Natural killer cell (primary cell): ENCODE data around the gene SH3PXD2A. TPM values are rescaled to one million over a fixed set of nuclear protein-coding genes. Genes with fewer than 3 reads are reported as not detected.

ENCODE experiments used
- ATAC-seq, 3 donors: fragments of 150-1000 bp in 2 of 3; fragments of 200-7000 bp in 1 of 3; cut with Tn5 transposase; 1 replicate in 1 of 3; 2 replicates in 2 of 3; pipeline ENCODE4 v1.10.0; 2021; ENCODE audit warnings: mild to moderate bottlenecking in 2 of 3, moderate library complexity in 2 of 3
- DNase-seq, 2 donors: peaks; one replicate each; pipeline versions ENCODE4 v3.0.0 to v3.0.0-alpha.2; 2013 to 2021; ENCODE audit warnings: mixed read lengths in 1 of 2
- H3K27ac ChIP-seq: one replicate; pipeline ENCODE4 v1.5.1; 2013; ENCODE audit warnings: mild to moderate bottlenecking, low read length
- H3K27me3 ChIP-seq: one replicate; pipeline ENCODE4 v1.6.1; 2013; ENCODE audit warnings: low read length; ENCODE audit not compliant: control insufficient read depth, insufficient read depth
- H3K36me3 ChIP-seq: one replicate; pipeline ENCODE4 v1.6.1; 2013; ENCODE audit warnings: low read length; ENCODE audit not compliant: control insufficient read depth, insufficient read depth
- H3K4me1 ChIP-seq: one replicate; pipeline ENCODE4 v1.6.1; 2013; ENCODE audit warnings: low read length; ENCODE audit not compliant: control insufficient read depth, insufficient read depth
- H3K4me3 ChIP-seq: one replicate; pipeline ENCODE4 v1.5.1; 2013; ENCODE audit warnings: low read length
- H3K9me3 ChIP-seq: one replicate; pipeline ENCODE4 v1.6.1; 2013; ENCODE audit warnings: low read length; ENCODE audit not compliant: control insufficient read depth, insufficient read depth
- H3K27ac Mint-ChIP-seq, 2 donors: one replicate each; pipeline ENCODE4 v1.8.0; 2022; ENCODE audit warnings: mild to moderate bottlenecking in 2 of 2, mixed read lengths in 2 of 2, moderate library complexity in 1 of 2
- H3K27me3 Mint-ChIP-seq, 2 donors: one replicate each; pipeline ENCODE4 v1.8.0; 2022; ENCODE audit warnings: low read depth in 2 of 2, mixed read lengths in 2 of 2
- H3K36me3 Mint-ChIP-seq: one replicate; pipeline ENCODE4 v1.8.0; 2022; ENCODE audit warnings: mixed read lengths
- H3K4me1 Mint-ChIP-seq, 2 donors: one replicate each; pipeline ENCODE4 v1.8.0; 2022; ENCODE audit warnings: mixed read lengths in 2 of 2
- H3K4me3 Mint-ChIP-seq: one replicate; pipeline ENCODE4 v1.8.0; 2022; ENCODE audit warnings: mild to moderate bottlenecking, moderate library complexity, mixed read lengths
- H3K9me3 Mint-ChIP-seq, 2 donors: one replicate each; pipeline ENCODE4 v1.8.0; 2022; ENCODE audit warnings: mixed read lengths in 2 of 2
- CTCF ChIP-seq: fragments of 200-600 bp; IDR thresholded peaks from one replicate; pipeline ENCODE4 v1.8.0; 2022; ENCODE audit warnings: antibody characterized with exemption
- WGBS: methylation state at CpG from one replicate; pipeline ENCODE4 v1.1.7; 2013; ENCODE audit warnings: missing lambda C conversion rate; ENCODE audit not compliant: insufficient coverage; 5-methylcytosine and 5-hydroxymethylcytosine counted together
- intact Hi-C: fragments of 100-400 bp; cut with micrococcal nuclease; formaldehyde crosslinking; loops from one replicate; pipeline ENCODE4 v1.14.2; 2022
- total RNA-seq, 4 donors: library from RNA; stranded (reverse); fragments of 120-200 nt in 1 of 4; gene quantifications; one replicate each; pipeline versions ENCODE4 v1.2.3 to v1.2.4, GENCODE V29; 2013 to 2022

Gene SH3PXD2A
- total RNA-seq, 3 donors from 2014 or later (not counting 1 experiment from before 2014, with no cell fraction given): 3.3 to 7.0 (median 4.9) TPM

- no peak for ATAC-seq
- Histone ChIP-seq H3K4me3 (no peak overlapping the region), H3K27me3 (no peaks in the 10 kb centered on the region), H3K9me3 (peaks cover 4% of the 10 kb centered on the region), H3K36me3 (peaks cover 21% of the 10 kb centered on the region), H3K4me1 (no peaks in the 10 kb centered on the region), H3K27ac (no peak overlapping the region)
- Mint-ChIP-seq H3K9me3 (peaks cover 0 to 5% of the 10 kb centered on the region in 2 donors), H3K27me3 (no peaks in the 10 kb centered on the region), H3K36me3 (no peaks in the 10 kb centered on the region), H3K4me1 (no peaks in the 10 kb centered on the region), H3K27ac (peak overlapping the region in 1 of 2 donors; percentile 31), H3K4me3 (no peak overlapping the region)
- 79% methylated on average over 4 of the region's 4 CpGs for WGBS
- intact Hi-C loops: no loop called here
- DNase-seq: no peak
- no peak for TF ChIP-seq CTCF
Observed at GRCh38 chr10:103869336-103869735, 14.0 kb upstream of the SH3PXD2A start.

- Mint-ChIP-seq H3K27me3 (no peaks in the 10 kb centered on the region), H3K4me3 (no peak overlapping the region), H3K9me3 (peaks cover 0 to 5% of the 10 kb centered on the region in 2 donors), H3K27ac (no peak overlapping the region), H3K36me3 (no peaks in the 10 kb centered on the region), H3K4me1 (no peaks in the 10 kb centered on the region)
- DNase-seq (no peak), ATAC-seq (no peak)
- TF ChIP-seq CTCF: no peak
- Histone ChIP-seq H3K27ac (no peak overlapping the region), H3K4me3 (no peak overlapping the region), H3K4me1 (no peaks in the 10 kb centered on the region), H3K9me3 (peaks cover 4% of the 10 kb centered on the region), H3K27me3 (no peaks in the 10 kb centered on the region), H3K36me3 (peaks cover 19% of the 10 kb centered on the region)
- WGBS: 89% methylated on average over 1 of the region's 1 CpG
- intact Hi-C loops: no loop called here
Observed at GRCh38 chr10:103868200-103868599, 12.8 kb upstream of the SH3PXD2A start.

- Mint-ChIP-seq H3K27me3 (peaks cover 6 to 9% of the 10 kb centered on the region in 2 donors), H3K9me3 (peaks cover 0 to 5% of the 10 kb centered on the region in 2 donors), H3K4me1 (peaks cover 0 to 9% of the 10 kb centered on the region in 2 donors), H3K36me3 (no peaks in the 10 kb centered on the region), H3K4me3 (no peak overlapping the region), H3K27ac (no peak overlapping the region)
- ATAC-seq: no peak
- TF ChIP-seq CTCF: no peak
- intact Hi-C loops: no loop called here
- Histone ChIP-seq H3K4me1 (no peaks in the 10 kb centered on the region), H3K4me3 (no peak overlapping the region), H3K27me3 (no peaks in the 10 kb centered on the region), H3K27ac (no peak overlapping the region), H3K9me3 (peaks cover 4% of the 10 kb centered on the region), H3K36me3 (no peaks in the 10 kb centered on the region)
- 100% methylated on average over 1 of the region's 1 CpG for WGBS
- DNase-seq: no peak
Observed at GRCh38 chr10:103861505-103861904, 6.1 kb upstream of the SH3PXD2A start.
